HG03064 (cell line): ENCODE results near the gene TUBAL3.
A peak's percentile ranks its signal among the peaks of the same experiment; 100 is the strongest.
"Not testable (repeated sequence)": the region's sequence is repeated elsewhere in the genome, so short reads cannot be mapped to it uniquely, and the experiment has no call there.

Experiments used
- ATAC-seq: cut with Tn5 transposase; IDR thresholded peaks from one replicate; pipeline ENCODE4 v1.9.1; 2021; ENCODE audit warnings: low read depth; ENCODE audit not compliant: unreplicated experiment

Gene TUBAL3

GRCh38 chr10:5424751-5425150, 20.1 kb upstream of the TUBAL3 start:
- ATAC-seq, result no peak

- no peak for ATAC-seq
Observed at GRCh38 chr10:5423771-5424170, 19.1 kb upstream of the TUBAL3 start.

- no peak for ATAC-seq
Observed at GRCh38 chr10:5419466-5420094, 15.0 kb upstream of the TUBAL3 start.

- ATAC-seq, result no peak
Observed at GRCh38 chr10:5418584-5418983, 14.0 kb upstream of the TUBAL3 start.

- ATAC-seq, result no peak
Observed at GRCh38 chr10:5416981-5417380, 12.4 kb upstream of the TUBAL3 start.

GRCh38 chr10:5413012-5413938, 8.6 kb upstream of the TUBAL3 start:
- no peak for ATAC-seq

GRCh38 chr10:5412277-5412941, 7.8 kb upstream of the TUBAL3 start, which contains the start of gene NET1:
Gene NET1 (plus strand): TSS chr10:5412557. CDS start chr10:5412693, 136 bp downstream.
- ATAC-seq, result peak; percentile 93

GRCh38 chr10:5411941-5412276, 7.3 kb upstream of the TUBAL3 start:
- peak; percentile 13 for ATAC-seq

GRCh38 chr10:5410787-5411186, 6.2 kb upstream of the TUBAL3 start:
- ATAC-seq, result not testable (repeated sequence)

GRCh38 chr10:5406918-5407317, 2.3 kb upstream of the TUBAL3 start:
- ATAC-seq, result no peak

GRCh38 chr10:5402798-5403197, 1.8 kb downstream of the TUBAL3 start:
- ATAC-seq, result no peak

GRCh38 chr10:5400468-5401240, 4.0 kb downstream of the TUBAL3 start:
- ATAC-seq, result no peak

GRCh38 chr10:5399332-5399731, 5.3 kb downstream of the TUBAL3 start:
- no peak for ATAC-seq

- no peak for ATAC-seq
Observed at GRCh38 chr10:5396556-5397300, 7.9 kb downstream of the TUBAL3 start.

GRCh38 chr10:5395168-5395567, 9.5 kb downstream of the TUBAL3 start:
- ATAC-seq, result no peak

- ATAC-seq, result no peak
Observed at GRCh38 chr10:5393529-5393928, 11.1 kb downstream of the TUBAL3 start.

- no peak for ATAC-seq
Observed at GRCh38 chr10:5391790-5392189, 12.8 kb downstream of the TUBAL3 start.

- ATAC-seq, result no peak
Observed at GRCh38 chr10:5390607-5391205, 13.9 kb downstream of the TUBAL3 start.

GRCh38 chr10:5387169-5387568, 17.5 kb downstream of the TUBAL3 start:
- ATAC-seq, result no peak

- no peak for ATAC-seq
Observed at GRCh38 chr10:5385224-5385623, 19.4 kb downstream of the TUBAL3 start.
